Activated naive CD4-positive, alpha-beta T cell treated with anti-CD3 and anti-CD28 coated beads for 36 hours (primary cell): ENCODE results near the gene IL31RA. TPM values are rescaled to one million over a fixed set of nuclear protein-coding genes. Genes with fewer than 3 reads are reported as not detected.

ENCODE experiments used
- CTCF ChIA-PET: fragments of 350-600 bp; sonication (Branson Sonifier 250); formaldehyde crosslinking; loops from one replicate; lab custom pipeline; 2021; ENCODE audit warnings: antibody characterized with exemption; lab: Charles Lee
- DNase-seq: peaks from one replicate; pipeline ENCODE4 v3.0.0-alpha.2; 2020
- H3K27ac Mint-ChIP-seq: one replicate; pipeline ENCODE4 v1.8.0; 2021; ENCODE audit warnings: mild to moderate bottlenecking, mixed read lengths
- H3K27me3 Mint-ChIP-seq: one replicate; pipeline ENCODE4 v1.8.0; 2021; ENCODE audit warnings: low read depth, mixed read lengths
- H3K36me3 Mint-ChIP-seq: one replicate; pipeline ENCODE4 v1.8.0; 2021; ENCODE audit warnings: low read depth, mixed read lengths
- H3K4me1 Mint-ChIP-seq: one replicate; pipeline ENCODE4 v1.8.0; 2021; ENCODE audit warnings: low read depth, mixed read lengths
- H3K4me3 Mint-ChIP-seq: one replicate; pipeline ENCODE4 v1.8.0; 2021; ENCODE audit warnings: mild to moderate bottlenecking, moderate library complexity, mixed read lengths
- H3K9me3 Mint-ChIP-seq: one replicate; pipeline ENCODE4 v1.8.0; 2021; ENCODE audit warnings: mixed read lengths
- intact Hi-C: fragments of 100-400 bp; cut with micrococcal nuclease; formaldehyde crosslinking; loops from one replicate; pipeline ENCODE4 v1.15.1; 2023
- total RNA-seq, 2 experiments: library from RNA; stranded (reverse); gene quantifications; one replicate each; pipeline ENCODE4 v1.2.3, GENCODE V29; 2021

IL31RA gene
- total RNA-seq, 2 experiments from 2014 or later = 0.31 to 0.32 TPM

- H3K9me3 Mint-ChIP-seq = peaks cover 1% of the 10 kb centered on the region
- intact Hi-C loops = no loop called here
- no peak overlapping the region for H3K4me3 Mint-ChIP-seq
- H3K36me3 Mint-ChIP-seq = no peaks in the 10 kb centered on the region
- DNase-seq = no peak
- H3K4me1 Mint-ChIP-seq = peaks cover 2% of the 10 kb centered on the region
- H3K27ac Mint-ChIP-seq = no peak overlapping the region
- CTCF ChIA-PET = interaction anchor here (0.7 kb wide), 2 partner anchors 68 to 661 kb away, joined by 3 read pairs; no protein-coding TSS in a partner anchor
- no peaks in the 10 kb centered on the region for H3K27me3 Mint-ChIP-seq
These were observed 43.0 kb downstream of the IL31RA start for GRCh38 chr5:55894135-55894534.

GRCh38 chr5:55895346-55895745, 44.2 kb downstream of the IL31RA start:
- H3K4me1 Mint-ChIP-seq = peaks cover 8% of the 10 kb centered on the region
- no peaks in the 10 kb centered on the region for H3K36me3 Mint-ChIP-seq
- H3K4me3 Mint-ChIP-seq = no peak overlapping the region
- no peak overlapping the region for H3K27ac Mint-ChIP-seq
- peaks cover 1% of the 10 kb centered on the region for H3K9me3 Mint-ChIP-seq
- H3K27me3 Mint-ChIP-seq = peaks cover under 1% of the 10 kb centered on the region
- CTCF ChIA-PET = interaction anchor here (0.6 kb wide), 1 partner anchor 195 kb away, joined by 3 read pairs; no protein-coding TSS in a partner anchor
- no peak for DNase-seq
- intact Hi-C loops = no loop called here

- intact Hi-C loops = no loop called here
- Mint-ChIP-seq H3K27me3 (peaks cover 2% of the 10 kb centered on the region), H3K4me3 (no peak overlapping the region), H3K4me1 (peaks cover 11% of the 10 kb centered on the region), H3K27ac (no peak overlapping the region), H3K9me3 (peaks cover 1% of the 10 kb centered on the region), H3K36me3 (no peaks in the 10 kb centered on the region)
- no peak for DNase-seq
- CTCF ChIA-PET = no interaction called here
These were observed 45.1 kb downstream of the IL31RA start for GRCh38 chr5:55896238-55896637.

GRCh38 chr5:55896663-55897062, 45.5 kb downstream of the IL31RA start:
- intact Hi-C loops = no loop called here
- H3K4me1 Mint-ChIP-seq = peaks cover 11% of the 10 kb centered on the region
- no peak overlapping the region for H3K4me3 Mint-ChIP-seq
- CTCF ChIA-PET = no interaction called here
- H3K27me3 Mint-ChIP-seq = peaks cover 2% of the 10 kb centered on the region
- H3K9me3 Mint-ChIP-seq = no peaks in the 10 kb centered on the region
- H3K36me3 Mint-ChIP-seq = no peaks in the 10 kb centered on the region
- DNase-seq = no peak
- H3K27ac Mint-ChIP-seq = no peak overlapping the region

- no peak overlapping the region for H3K27ac Mint-ChIP-seq
- no peaks in the 10 kb centered on the region for H3K9me3 Mint-ChIP-seq
- CTCF ChIA-PET = interaction anchor here (0.8 kb wide), 1 partner anchor 859 kb away, joined by 4 read pairs; no protein-coding TSS in a partner anchor
- no peaks in the 10 kb centered on the region for H3K36me3 Mint-ChIP-seq
- DNase-seq = no peak
- peaks cover 2% of the 10 kb centered on the region for H3K27me3 Mint-ChIP-seq
- H3K4me1 Mint-ChIP-seq = peaks cover 11% of the 10 kb centered on the region
- no peak overlapping the region for H3K4me3 Mint-ChIP-seq
- intact Hi-C loops = no loop called here
These were observed 46.2 kb downstream of the IL31RA start for GRCh38 chr5:55897206-55897894.

GRCh38 chr5:55897905-55898304, 46.7 kb downstream of the IL31RA start:
- no peak for DNase-seq
- no peaks in the 10 kb centered on the region for H3K9me3 Mint-ChIP-seq
- CTCF ChIA-PET = interaction anchor here (0.8 kb wide), 1 partner anchor 858 kb away, joined by 4 read pairs; no protein-coding TSS in a partner anchor
- H3K27me3 Mint-ChIP-seq = peaks cover 2% of the 10 kb centered on the region
- intact Hi-C loops = no loop called here
- no peak overlapping the region for H3K27ac Mint-ChIP-seq
- no peak overlapping the region for H3K4me3 Mint-ChIP-seq
- no peaks in the 10 kb centered on the region for H3K36me3 Mint-ChIP-seq
- H3K4me1 Mint-ChIP-seq = peaks cover 15% of the 10 kb centered on the region

- Mint-ChIP-seq H3K27me3 (peaks cover 2% of the 10 kb centered on the region), H3K9me3 (no peaks in the 10 kb centered on the region), H3K36me3 (no peaks in the 10 kb centered on the region), H3K4me1 (peaks cover 25% of the 10 kb centered on the region), H3K4me3 (no peak overlapping the region), H3K27ac (no peak overlapping the region)
- no peak for DNase-seq
- CTCF ChIA-PET = interaction anchor here (0.9 kb wide), 1 partner anchor 23 kb away, joined by 4 read pairs; no protein-coding TSS in a partner anchor
- intact Hi-C loops = no loop called here
These were observed 48.2 kb downstream of the IL31RA start for GRCh38 chr5:55899344-55899743.

GRCh38 chr5:55900068-55900467, 48.9 kb downstream of the IL31RA start:
- CTCF ChIA-PET = interaction anchor here (0.9 kb wide), 1 partner anchor 22 kb away, joined by 4 read pairs; no protein-coding TSS in a partner anchor
- H3K9me3 Mint-ChIP-seq = no peaks in the 10 kb centered on the region
- intact Hi-C loops = no loop called here
- no peak overlapping the region for H3K27ac Mint-ChIP-seq
- no peak overlapping the region for H3K4me3 Mint-ChIP-seq
- H3K27me3 Mint-ChIP-seq = peaks cover 2% of the 10 kb centered on the region
- peaks cover 24% of the 10 kb centered on the region for H3K4me1 Mint-ChIP-seq
- no peaks in the 10 kb centered on the region for H3K36me3 Mint-ChIP-seq
- no peak for DNase-seq

- H3K27ac Mint-ChIP-seq = no peak overlapping the region
- CTCF ChIA-PET = no interaction called here
- DNase-seq = no peak
- H3K4me3 Mint-ChIP-seq = no peak overlapping the region
- peaks cover 24% of the 10 kb centered on the region for H3K4me1 Mint-ChIP-seq
- H3K9me3 Mint-ChIP-seq = no peaks in the 10 kb centered on the region
- intact Hi-C loops = no loop called here
- H3K27me3 Mint-ChIP-seq = peaks cover 4% of the 10 kb centered on the region
- H3K36me3 Mint-ChIP-seq = no peaks in the 10 kb centered on the region
These were observed 49.6 kb downstream of the IL31RA start for GRCh38 chr5:55900776-55901175.

GRCh38 chr5:55902696-55903095, 51.5 kb downstream of the IL31RA start:
- H3K4me3 Mint-ChIP-seq = no peak overlapping the region
- intact Hi-C loops = loop anchor here (1.0 to 2.0 kb wide), 4 partner anchors 34 to 426 kb away; no protein-coding TSS in a partner anchor
- no peak for DNase-seq
- no peaks in the 10 kb centered on the region for H3K9me3 Mint-ChIP-seq
- no peak overlapping the region for H3K27ac Mint-ChIP-seq
- peaks cover 25% of the 10 kb centered on the region for H3K4me1 Mint-ChIP-seq
- peaks cover 4% of the 10 kb centered on the region for H3K27me3 Mint-ChIP-seq
- H3K36me3 Mint-ChIP-seq = no peaks in the 10 kb centered on the region
- CTCF ChIA-PET = no interaction called here

- Mint-ChIP-seq H3K9me3 (no peaks in the 10 kb centered on the region), H3K4me1 (peaks cover 25% of the 10 kb centered on the region), H3K27me3 (peaks cover 4% of the 10 kb centered on the region), H3K27ac (no peak overlapping the region), H3K36me3 (no peaks in the 10 kb centered on the region), H3K4me3 (no peak overlapping the region)
- CTCF ChIA-PET = no interaction called here
- peak; percentile 84 for DNase-seq
- intact Hi-C loops = loop anchor here (1.0 to 2.0 kb wide), 4 partner anchors 35 to 426 kb away; no protein-coding TSS in a partner anchor
These were observed 52.1 kb downstream of the IL31RA start for GRCh38 chr5:55903121-55903701.

- CTCF ChIA-PET = no interaction called here
- peaks cover 25% of the 10 kb centered on the region for H3K4me1 Mint-ChIP-seq
- H3K4me3 Mint-ChIP-seq = no peak overlapping the region
- peak overlapping the region; percentile 28 for H3K27ac Mint-ChIP-seq
- peaks cover 4% of the 10 kb centered on the region for H3K27me3 Mint-ChIP-seq
- H3K9me3 Mint-ChIP-seq = peaks cover under 1% of the 10 kb centered on the region
- intact Hi-C loops = loop anchor here (2.0 kb wide), 1 partner anchor 191 kb away; the partner anchor contains the start of gene SLC38A9
- peak; percentile 24 for DNase-seq
- H3K36me3 Mint-ChIP-seq = no peaks in the 10 kb centered on the region
These were observed 53.0 kb downstream of the IL31RA start for GRCh38 chr5:55904152-55904551.
